IPS DF 4.7 (cell line): ENCODE results near the gene NRCAM.
A peak's percentile ranks its signal among the peaks of the same experiment; 100 is the strongest.
"Not testable (repeated sequence)": the region's sequence is repeated elsewhere in the genome, so short reads cannot be mapped to it uniquely, and the experiment has no call there.

Source experiments
- DNase-seq: peaks from one replicate; pipeline ENCODE4 v3.0.0-alpha.2; 2013; ENCODE audit warnings: low spot score; ENCODE audit errors: extremely low read depth

NRCAM gene

GRCh38 chr7:108348913-108349312 is 107.3 kb downstream of the NRCAM start:
- no peak for DNase-seq

- peak; percentile 78 for DNase-seq
Measured at GRCh38 chr7:108347616-108348015, 108.6 kb downstream of the NRCAM start.

GRCh38 chr7:108345710-108346336 is 110.4 kb downstream of the NRCAM start:
- no peak for DNase-seq

- DNase-seq = no peak
Measured at GRCh38 chr7:108340856-108341411, 115.3 kb downstream of the NRCAM start.

GRCh38 chr7:108340406-108340805 is 115.8 kb downstream of the NRCAM start:
- DNase-seq = not testable (repeated sequence)

- no peak for DNase-seq
Measured at GRCh38 chr7:108335269-108335918, 120.8 kb downstream of the NRCAM start.

GRCh38 chr7:108332937-108333336 is 123.3 kb downstream of the NRCAM start:
- no peak for DNase-seq

- DNase-seq = no peak
Measured at GRCh38 chr7:108331971-108332370, 124.3 kb downstream of the NRCAM start.

GRCh38 chr7:108330227-108330626 is 126.0 kb downstream of the NRCAM start:
- DNase-seq = no peak

- no peak for DNase-seq
Measured at GRCh38 chr7:108329514-108329913, 126.7 kb downstream of the NRCAM start.

- no peak for DNase-seq
Measured at GRCh38 chr7:108328174-108328651, 128.0 kb downstream of the NRCAM start.

- DNase-seq = no peak
Measured at GRCh38 chr7:108327353-108327752, 128.9 kb downstream of the NRCAM start.

- DNase-seq = no peak
Measured at GRCh38 chr7:108326938-108327337, 129.3 kb downstream of the NRCAM start.

GRCh38 chr7:108324053-108325038 is 131.9 kb downstream of the NRCAM start:
- DNase-seq = no peak

- DNase-seq = no peak
Measured at GRCh38 chr7:108322925-108323832, 133.1 kb downstream of the NRCAM start.

GRCh38 chr7:108322046-108322445 is 134.2 kb downstream of the NRCAM start:
- no peak for DNase-seq

GRCh38 chr7:108321359-108321758 is 134.9 kb downstream of the NRCAM start:
- DNase-seq = no peak

GRCh38 chr7:108316708-108317107 is 139.5 kb downstream of the NRCAM start:
- DNase-seq = no peak

GRCh38 chr7:108314551-108314950 is 141.7 kb downstream of the NRCAM start:
- no peak for DNase-seq

- no peak for DNase-seq
Measured at GRCh38 chr7:108314049-108314448, 142.2 kb downstream of the NRCAM start.

- no peak for DNase-seq
Measured at GRCh38 chr7:108313086-108313485, 143.2 kb downstream of the NRCAM start.
